IMR-90 (cell line): ENCODE data around the gene TREML2. TPM values are rescaled to one million over a fixed set of nuclear protein-coding genes. Genes with fewer than 3 reads are reported as not detected.

Experiments
- ATAC-seq: fragments of 200-7000 bp; cut with Tn5 transposase; 2 replicates; pipeline ENCODE4 v1.9.1; 2020; ENCODE audit warnings: low read depth, mild to moderate bottlenecking, moderate library complexity
- BruUV-seq: library from RNA; stranded (reverse); fragments of 400-500 nt; replicated peaks from 2 replicates; lab custom pipeline; 2021; lab: Mats Ljungman, UMichigan
- CTCF ChIA-PET: fragments of 300-600 bp; formaldehyde crosslinking; extraction: SDS; loops from one replicate; lab custom pipeline; 2021; ENCODE audit warnings: antibody characterized with exemption; lab: Yijun Ruan, JAX
- POLR2A ChIA-PET: fragments of 300-600 bp; sonication (Branson Sonifier 250); formaldehyde crosslinking; loops from one replicate; lab custom pipeline; 2022; ENCODE audit warnings: antibody characterized with exemption; ENCODE audit not compliant: unreplicated experiment; lab: Charles Lee
- DNase-seq: peaks from one replicate; pipeline ENCODE4 v3.0.0; 2013
- H2AFZ ChIP-seq: replicated peaks from 2 replicates; pipeline ENCODE3; 2013; ENCODE audit warnings: low read length, mild to moderate bottlenecking; ENCODE audit not compliant: poor library complexity
- H2AK5ac ChIP-seq: 2 replicates; pipeline ENCODE4 v1.6.1; 2013; ENCODE audit warnings: low read depth, low read length, inconsistent platforms
- H2AK9ac ChIP-seq: replicated peaks from 2 replicates; pipeline ENCODE3; 2013; ENCODE audit warnings: mild to moderate bottlenecking, low read depth, low read length, moderate library complexity; ENCODE audit not compliant: poor library complexity
- H2BK120ac ChIP-seq: 2 replicates; pipeline ENCODE4 v1.6.1; 2013; ENCODE audit warnings: low read depth, low read length, inconsistent platforms
- H2BK15ac ChIP-seq: 3 replicates; pipeline ENCODE4 v1.6.1; 2013; ENCODE audit warnings: low read depth, low read length, inconsistent platforms
- H2BK20ac ChIP-seq: 2 replicates; pipeline ENCODE4 v1.6.1; 2013; ENCODE audit warnings: low read depth, mild to moderate bottlenecking, inconsistent platforms, low read length, moderate library complexity
- H2BK5ac ChIP-seq: 2 replicates; pipeline ENCODE4 v1.6.1; 2013; ENCODE audit warnings: mild to moderate bottlenecking, low read depth, low read length, inconsistent platforms; ENCODE audit not compliant: poor library complexity, severe bottlenecking
- H3K14ac ChIP-seq: replicated peaks from 2 replicates; pipeline ENCODE4 v1.6.1; 2013; ENCODE audit warnings: low read depth, low read length, inconsistent platforms
- H3K18ac ChIP-seq: 2 replicates; pipeline ENCODE4 v1.6.1; 2013; ENCODE audit warnings: low read depth, low read length, control low read depth
- H3K23ac ChIP-seq: 2 replicates; pipeline ENCODE4 v1.6.1; 2013; ENCODE audit warnings: low read depth, low read length, inconsistent platforms
- H3K27ac ChIP-seq: 2 replicates; pipeline ENCODE4 v1.5.1; 2013; ENCODE audit warnings: mild to moderate bottlenecking, control low read depth, low read length; ENCODE audit not compliant: insufficient read depth
- H3K27me3 ChIP-seq: 2 replicates; pipeline ENCODE4 v1.6.1; 2013; ENCODE audit warnings: low read length; ENCODE audit not compliant: control insufficient read depth, insufficient read depth
- H3K36me3 ChIP-seq: 2 replicates; pipeline ENCODE4 v1.6.1; 2013; ENCODE audit warnings: low read length, mixed read lengths; ENCODE audit not compliant: control insufficient read depth, insufficient read depth
- H3K4ac ChIP-seq: 2 replicates; pipeline ENCODE4 v1.6.1; 2013; ENCODE audit warnings: low read depth, low read length, inconsistent platforms
- H3K4me1 ChIP-seq: 2 replicates; pipeline ENCODE4 v1.6.1; 2013; ENCODE audit warnings: low read length, mixed read lengths; ENCODE audit not compliant: control insufficient read depth, insufficient read depth
- H3K4me2 ChIP-seq: 2 replicates; pipeline ENCODE4 v1.6.1; 2013; ENCODE audit warnings: low read depth, mild to moderate bottlenecking, control low read depth, low read length, moderate library complexity
- H3K4me3 ChIP-seq: 2 replicates; pipeline ENCODE4 v1.5.1; 2013; ENCODE audit warnings: low read depth, mild to moderate bottlenecking, control low read depth, low read length, moderate library complexity; ENCODE audit not compliant: insufficient read depth
- H3K56ac ChIP-seq: 2 replicates; pipeline ENCODE4 v1.6.1; 2013; ENCODE audit warnings: low read length, inconsistent platforms; ENCODE audit not compliant: insufficient read depth; ENCODE audit errors: extremely low read depth
- H3K79me1 ChIP-seq, 2 experiments: 2 replicates each; pipeline ENCODE4 v1.6.1; 2013; ENCODE audit warnings: low read length in 2 of 2, inconsistent platforms in 1 of 2, low read depth in 1 of 2
- H3K9ac ChIP-seq: 2 replicates; pipeline ENCODE4 v1.6.1; 2013; ENCODE audit warnings: low read depth, low read length, control low read depth
- H3K9me1 ChIP-seq: 2 replicates; pipeline ENCODE4 v1.6.1; 2013; ENCODE audit warnings: low read length, inconsistent platforms; ENCODE audit not compliant: insufficient read depth
- H3K9me3 ChIP-seq: 2 replicates; pipeline ENCODE4 v1.6.1; 2013; ENCODE audit warnings: low read length; ENCODE audit not compliant: control insufficient read depth, insufficient read depth
- H4K20me1 ChIP-seq: 2 replicates; pipeline ENCODE4 v1.6.1; 2013; ENCODE audit warnings: low read length, inconsistent platforms; ENCODE audit not compliant: insufficient read depth
- H4K5ac ChIP-seq: 2 replicates; pipeline ENCODE4 v1.6.1; 2013; ENCODE audit warnings: mild to moderate bottlenecking, low read depth, low read length, control low read depth
- H4K8ac ChIP-seq, 2 experiments: 2 replicates each; pipeline ENCODE4 v1.6.1; 2013; ENCODE audit warnings: low read depth in 2 of 2, low read length in 2 of 2, control low read depth in 1 of 2, inconsistent platforms in 1 of 2
- H4K91ac ChIP-seq: 2 replicates; pipeline ENCODE4 v1.6.1; 2013; ENCODE audit warnings: low read depth, low read length, inconsistent platforms; ENCODE audit not compliant: insufficient read depth
- BHLHE40 ChIP-seq: fragments of 150-350 bp; IDR thresholded peaks from 2 replicates; pipeline ENCODE4 v1.6.1; 2016; ENCODE audit warnings: mild to moderate bottlenecking, low read depth, low read length
- CEBPB ChIP-seq: IDR thresholded peaks from 2 replicates; pipeline ENCODE4 v1.6.1; 2012; ENCODE audit warnings: low read depth, low read length, improper control_type of control experiment
- CHD1 ChIP-seq: IDR thresholded peaks from 2 replicates; pipeline ENCODE4 v1.6.1; 2012; ENCODE audit warnings: low read depth, low read length, improper control_type of control experiment
- ELK1 ChIP-seq: fragments of 150-350 bp; IDR thresholded peaks from 2 replicates; pipeline ENCODE4 v1.6.1; 2016; ENCODE audit warnings: low read depth, mild to moderate bottlenecking, low read length, moderate library complexity, borderline replicate concordance
- FOS ChIP-seq: fragments of 150-350 bp; IDR thresholded peaks from 2 replicates; pipeline ENCODE4 v1.6.1; 2016; ENCODE audit warnings: low read depth, low read length
- MAFK ChIP-seq: IDR thresholded peaks from 2 replicates; pipeline ENCODE4 v1.6.1; 2012; ENCODE audit warnings: low read depth, low read length, improper control_type of control experiment
- MAZ ChIP-seq: IDR thresholded peaks from 2 replicates; pipeline ENCODE4 v1.6.1; 2012; ENCODE audit warnings: low read depth, mild to moderate bottlenecking, low read length, improper control_type of control experiment, moderate library complexity, borderline replicate concordance
- MXI1 ChIP-seq: IDR thresholded peaks from 2 replicates; pipeline ENCODE4 v1.6.1; 2012; ENCODE audit warnings: low read depth, mild to moderate bottlenecking, low read length, moderate library complexity, borderline replicate concordance
- NFE2L2 ChIP-seq: fragments of 150-350 bp; IDR thresholded peaks from 2 replicates; pipeline ENCODE4 v1.6.1; 2016; ENCODE audit warnings: low read depth, mild to moderate bottlenecking, low read length
- POLR2A ChIP-seq: IDR thresholded peaks from 2 replicates; pipeline ENCODE4 v1.6.1; 2012; ENCODE audit warnings: mild to moderate bottlenecking, low read depth, low read length
- RAD21 ChIP-seq: IDR thresholded peaks from 2 replicates; pipeline ENCODE4 v1.6.1; 2012; ENCODE audit warnings: low read length, improper control_type of control experiment
- RCOR1 ChIP-seq: IDR thresholded peaks from 2 replicates; pipeline ENCODE4 v1.6.1; 2012; ENCODE audit warnings: mild to moderate bottlenecking, low read length, improper control_type of control experiment; ENCODE audit not compliant: insufficient replicate concordance
- RFX5 ChIP-seq: IDR thresholded peaks from 2 replicates; pipeline ENCODE4 v1.8.0; 2012; ENCODE audit warnings: low read depth, mild to moderate bottlenecking, low read length, moderate library complexity
- SMC3 ChIP-seq: fragments of 150-350 bp; IDR thresholded peaks from 2 replicates; pipeline ENCODE4 v1.6.1; 2016; ENCODE audit warnings: low read depth, mild to moderate bottlenecking, antibody characterized with exemption, low read length, moderate library complexity
- USF2 ChIP-seq: fragments of 150-350 bp; IDR thresholded peaks from 2 replicates; pipeline ENCODE4 v1.6.1; 2017; ENCODE audit warnings: mild to moderate bottlenecking, antibody characterized with exemption, low read length, low read depth
- WGBS, 2 experiments: methylation state at CpG; one replicate each; pipeline versions ENCODE4 v1.1.5 to v1.1.7; 2013; ENCODE audit warnings: missing lambda C conversion rate in 2 of 2; ENCODE audit not compliant: insufficient read length in 1 of 2; ENCODE audit errors: extremely low coverage in 2 of 2; 5-methylcytosine and 5-hydroxymethylcytosine counted together
- dilution Hi-C: fragments of 300-500 bp; cut with HindIII; formaldehyde crosslinking; loops from one replicate; pipeline ENCODE4 v1.14.3; 2018; ENCODE audit warnings: low sequenced_read_pairs; ENCODE audit not compliant: unreplicated experiment
- in situ Hi-C: fragments of 300-500 bp; cut with MboI; formaldehyde crosslinking; loops from 3 replicates; pipeline ENCODE4 v1.14.3; 2019; ENCODE audit warnings: low sequenced_read_pairs, inconsistent platforms, mixed read lengths
- intact Hi-C: fragments of 100-400 bp; cut with micrococcal nuclease; formaldehyde crosslinking; loops from 2 replicates; pipeline ENCODE4 v1.10.0; 2022
- polyA plus RNA-seq, 3 experiments: library from polyadenylated mRNA; depleted of rRNA; stranded (reverse); fragments of >200 nt; gene quantifications; 2 replicates each; pipeline ENCODE4 v1.2.3, GENCODE V29; 2012; ENCODE audit warnings: low replicate concordance in 1 of 3
- total RNA-seq: library from RNA; depleted of rRNA; stranded (reverse); fragments of >200 nt; gene quantifications from 2 replicates; pipeline ENCODE4 v1.2.3, GENCODE V29; 2012
- TF ChIP-seq, protein P1 (sequence below): conservative IDR thresholded peaks from 2 replicates; pipeline ENCODE4 v1.5.1; 2012; ENCODE audit warnings: mild to moderate bottlenecking, low read depth, low read length, improper control_type of control experiment

TREML2 gene
- total and polyA plus RNA-seq, 2 of the 4 experiments (the other 2 are of a cell fraction), result not detected

DNA sequence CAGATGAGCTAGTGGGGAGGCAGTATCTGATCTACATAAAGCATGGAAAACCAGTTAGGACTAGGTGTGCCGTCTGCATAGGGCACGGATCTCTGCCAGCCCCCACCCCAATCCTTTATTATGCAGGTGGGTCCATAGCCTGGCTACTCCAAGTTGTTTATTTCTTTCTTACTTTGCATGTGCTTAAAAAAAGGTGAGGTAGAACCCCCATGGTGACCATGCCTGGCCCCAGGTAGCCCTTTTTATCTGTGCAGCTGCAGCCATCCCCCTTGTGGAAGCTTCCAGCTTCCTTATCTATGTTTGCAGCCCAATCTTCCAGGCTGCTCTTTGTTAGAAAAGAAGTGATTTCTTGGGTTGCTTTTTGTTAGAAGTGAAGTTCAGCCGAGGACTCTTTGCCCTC is 29.0 kb downstream of the TREML2 start:
- CTCF ChIA-PET, result interaction anchor here (1.2 kb wide), 1 partner anchor 21 kb away, joined by 3 read pairs; no protein-coding TSS in a partner anchor

More for the DNA sequence above, 29.0 kb downstream of the TREML2 start:
- no peaks in the 10 kb centered on the region for H3K9me3 ChIP-seq
- H3K27ac ChIP-seq, result no peak overlapping the region
- H3K4me2 ChIP-seq, result no peak overlapping the region
- no peaks in the 10 kb centered on the region for H4K20me1 ChIP-seq
- no peak overlapping the region for H3K14ac ChIP-seq
- H3K27me3 ChIP-seq, result peaks cover 2% of the 10 kb centered on the region
- no peaks in the 10 kb centered on the region; the same call in 1 of the 2 replicates for H3K9me1 ChIP-seq
- H3K56ac ChIP-seq, result no peak overlapping the region
- H2BK20ac ChIP-seq, result no peak overlapping the region
- BruUV-seq, result no TSS peak
- no peak overlapping the region for H2AK9ac ChIP-seq
- intact Hi-C loops (no loop called here), in situ Hi-C loops (no loop called here), dilution Hi-C loops (no loop called here)
- no peak overlapping the region for H3K23ac ChIP-seq
- POLR2A ChIA-PET, result no interaction called here
- H2AFZ ChIP-seq, result no peak overlapping the region
- no peak overlapping the region for H3K9ac ChIP-seq
- ATAC-seq (no peak), DNase-seq (no peak)
- no peaks in the 10 kb centered on the region for H3K36me3 ChIP-seq
- H2AK5ac ChIP-seq, result no peak overlapping the region
- no peaks in the 10 kb centered on the region for H3K4me1 ChIP-seq
- no peak overlapping the region for H4K91ac ChIP-seq
- no peak overlapping the region for H2BK15ac ChIP-seq
- no peak overlapping the region for H3K18ac ChIP-seq
- TF ChIP-seq BHLHE40 (no peak), CHD1 (no peak), CEBPB (no peak), POLR2A (no peak), MXI1 (no peak), MAZ (no peak), USF2 (no peak), NFE2L2 (no peak), RFX5 (no peak), SMC3 (no peak), FOS (no peak), MAFK (no peak), RAD21 (no peak), RCOR1 (no peak), ELK1 (no peak)
- TF ChIP-seq, protein P1, sequence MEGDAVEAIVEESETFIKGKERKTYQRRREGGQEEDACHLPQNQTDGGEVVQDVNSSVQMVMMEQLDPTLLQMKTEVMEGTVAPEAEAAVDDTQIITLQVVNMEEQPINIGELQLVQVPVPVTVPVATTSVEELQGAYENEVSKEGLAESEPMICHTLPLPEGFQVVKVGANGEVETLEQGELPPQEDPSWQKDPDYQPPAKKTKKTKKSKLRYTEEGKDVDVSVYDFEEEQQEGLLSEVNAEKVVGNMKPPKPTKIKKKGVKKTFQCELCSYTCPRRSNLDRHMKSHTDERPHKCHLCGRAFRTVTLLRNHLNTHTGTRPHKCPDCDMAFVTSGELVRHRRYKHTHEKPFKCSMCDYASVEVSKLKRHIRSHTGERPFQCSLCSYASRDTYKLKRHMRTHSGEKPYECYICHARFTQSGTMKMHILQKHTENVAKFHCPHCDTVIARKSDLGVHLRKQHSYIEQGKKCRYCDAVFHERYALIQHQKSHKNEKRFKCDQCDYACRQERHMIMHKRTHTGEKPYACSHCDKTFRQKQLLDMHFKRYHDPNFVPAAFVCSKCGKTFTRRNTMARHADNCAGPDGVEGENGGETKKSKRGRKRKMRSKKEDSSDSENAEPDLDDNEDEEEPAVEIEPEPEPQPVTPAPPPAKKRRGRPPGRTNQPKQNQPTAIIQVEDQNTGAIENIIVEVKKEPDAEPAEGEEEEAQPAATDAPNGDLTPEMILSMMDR, result no peak
- H3K79me1 ChIP-seq, result no peaks in the 10 kb centered on the region
- no peak overlapping the region for H2BK120ac ChIP-seq
- H4K5ac ChIP-seq, result no peak overlapping the region
- no CpG with 5 or more reads among the region's 3 CpGs for WGBS, 2 experiments
- H3K4ac ChIP-seq, result no peak overlapping the region
- no peak overlapping the region for H2BK5ac ChIP-seq
- no peak overlapping the region for H3K4me3 ChIP-seq
- no peak overlapping the region for H4K8ac ChIP-seq
